Neural cell (in vitro differentiated cells): Measurements from ENCODE around the gene FOXP4. TPM values are rescaled to one million over a fixed set of nuclear protein-coding genes. Genes with fewer than 3 reads are reported as not detected.

Experiments
- H2AFZ ChIP-seq: fragments of 200-600, 300-800 bp; sonication (generic), shearing (Covaris generic); 2 replicates; pipeline ENCODE4 v1.6.0; 2014; ENCODE audit warnings: low read depth, mild to moderate bottlenecking, antibody characterized with exemption, low read length, moderate library complexity
- H3F3A ChIP-seq: fragments of 200-600 bp; shearing (Covaris generic); 2 replicates; pipeline ENCODE4 v1.6.1; 2016; ENCODE audit warnings: mild to moderate bottlenecking, moderate library complexity, mixed read lengths, antibody characterized with exemption, low read length; ENCODE audit not compliant: insufficient read depth, poor library complexity, severe bottlenecking
- H3K27ac ChIP-seq: fragments of 200-600, 300-800 bp; sonication (generic), shearing (Covaris generic); 2 replicates; pipeline ENCODE4 v1.5.1; 2014; ENCODE audit warnings: mild to moderate bottlenecking, low read length, moderate library complexity
- H3K27me3 ChIP-seq: fragments of 300-800, 200-600 bp; sonication (generic), shearing (Covaris generic); 2 replicates; pipeline ENCODE4 v1.6.0; 2014; ENCODE audit warnings: mild to moderate bottlenecking, low read depth, low read length, moderate library complexity; ENCODE audit not compliant: insufficient read depth
- H3K36me3 ChIP-seq: fragments of 300-800, 200-600 bp; sonication (generic), shearing (Covaris generic); 2 replicates; pipeline ENCODE4 v1.5.1; 2014; ENCODE audit warnings: mild to moderate bottlenecking, antibody characterized with exemption, low read length, moderate library complexity; ENCODE audit not compliant: insufficient read depth
- H3K4me2 ChIP-seq: fragments of 300-800, 200-600 bp; sonication (generic), shearing (Covaris generic); 2 replicates; pipeline ENCODE4 v1.6.0; 2014; ENCODE audit warnings: mild to moderate bottlenecking, low read length
- H3K4me3 ChIP-seq: fragments of 300-800, 200-600 bp; sonication (generic), shearing (Covaris generic); 2 replicates; pipeline ENCODE4 v1.5.1; 2014; ENCODE audit warnings: mild to moderate bottlenecking, low read length, moderate library complexity
- H3K79me2 ChIP-seq: fragments of 200-600 bp; shearing (Covaris generic); replicated peaks from 2 replicates; pipeline ENCODE4 v1.6.0; 2014; ENCODE audit warnings: mild to moderate bottlenecking, low read length, moderate library complexity; ENCODE audit not compliant: insufficient read depth
- H3K9ac ChIP-seq: fragments of 300-800, 200-600 bp; sonication (generic), shearing (Covaris generic); 2 replicates; pipeline ENCODE4 v1.6.1; 2016; ENCODE audit warnings: mild to moderate bottlenecking, low read length, mixed read lengths
- H3K9me2 ChIP-seq: fragments of 200-600 bp; shearing (Covaris generic); 2 replicates; pipeline ENCODE4 v1.6.1; 2016; ENCODE audit warnings: mild to moderate bottlenecking, low read length, mixed read lengths; ENCODE audit not compliant: insufficient read depth
- H3K9me3 ChIP-seq: fragments of 200-600, 300-800 bp; sonication (generic), shearing (Covaris generic); 2 replicates; pipeline ENCODE4 v1.6.1; 2016; ENCODE audit warnings: mild to moderate bottlenecking, mixed run types, low read length, moderate library complexity, mixed read lengths
- H4K20me1 ChIP-seq: fragments of 200-600 bp; shearing (Covaris generic); 2 replicates; pipeline ENCODE4 v1.6.1; 2016; ENCODE audit warnings: mild to moderate bottlenecking, mixed run types; ENCODE audit not compliant: insufficient read depth
- CTCF ChIP-seq: fragments of 450-650 bp; IDR thresholded peaks from 2 replicates; pipeline ENCODE4 v1.5.1; 2014; ENCODE audit warnings: antibody characterized with exemption, mild to moderate bottlenecking, moderate library complexity; ENCODE audit not compliant: poor library complexity, severe bottlenecking
- EP300 ChIP-seq: fragments of 450-650 bp; conservative IDR thresholded peaks from 2 replicates; pipeline ENCODE4 v1.6.1; 2014; ENCODE audit warnings: antibody characterized with exemption, mild to moderate bottlenecking, moderate library complexity; ENCODE audit not compliant: poor library complexity, severe bottlenecking
- EZH2 ChIP-seq: fragments of 200-600, 300-800 bp; shearing (Covaris generic), sonication (generic); IDR thresholded peaks from 2 replicates; pipeline ENCODE4 v1.6.1; 2014; ENCODE audit warnings: antibody characterized with exemption, low read length, borderline replicate concordance, mild to moderate bottlenecking; ENCODE audit not compliant: insufficient read depth, poor library complexity, severe bottlenecking
- MXI1 ChIP-seq: fragments of 450-650 bp; conservative IDR thresholded peaks from 2 replicates; pipeline ENCODE4 v1.6.1; 2014; ENCODE audit warnings: antibody characterized with exemption, mild to moderate bottlenecking; ENCODE audit not compliant: poor library complexity, severe bottlenecking
- POLR2AphosphoS5 ChIP-seq: IDR thresholded peaks from 2 replicates; pipeline ENCODE4 v1.6.1; 2012
- RAD21 ChIP-seq: fragments of 450-650 bp; conservative IDR thresholded peaks from 2 replicates; pipeline ENCODE4 v1.6.1; 2014; ENCODE audit warnings: antibody characterized with exemption, mild to moderate bottlenecking, moderate library complexity
- REST ChIP-seq: IDR thresholded peaks from 2 replicates; pipeline ENCODE4 v1.6.1; 2012; ENCODE audit warnings: borderline replicate concordance
- SMC3 ChIP-seq: fragments of 450-650 bp; conservative IDR thresholded peaks from 2 replicates; pipeline ENCODE4 v1.6.1; 2014; ENCODE audit warnings: antibody characterized with exemption, mild to moderate bottlenecking, moderate library complexity; ENCODE audit not compliant: poor library complexity
- TAF1 ChIP-seq: IDR thresholded peaks from 2 replicates; pipeline ENCODE4 v1.6.1; 2012; ENCODE audit warnings: low read depth
- polyA plus RNA-seq: library from polyadenylated mRNA; depleted of rRNA; stranded (reverse); fragments of >200 nt; gene quantifications from 2 replicates; pipeline ENCODE4 v1.2.3, GENCODE V29; 2014

The FOXP4 gene
- polyA plus RNA-seq, 1 donor from 2014 or later, result 7.1 TPM

GRCh38 chr6:41571021-41571780, 25.0 kb downstream of the FOXP4 start:
- Histone ChIP-seq H3F3A (peaks cover 1% of the 10 kb centered on the region), H3K9me3 (no peaks in the 10 kb centered on the region), H3K4me3 (no peak overlapping the region), H3K9ac (no peak overlapping the region), H3K4me2 (no peak overlapping the region), H4K20me1 (peaks cover 7% of the 10 kb centered on the region), H3K79me2 (peaks cover 39% of the 10 kb centered on the region), H3K9me2 (no peaks in the 10 kb centered on the region), H3K27me3 (no peaks in the 10 kb centered on the region), H3K36me3 (peaks cover 6% of the 10 kb centered on the region), H3K27ac (no peak overlapping the region), H2AFZ (no peak overlapping the region)
- TF ChIP-seq MXI1 (no peak), CTCF (no peak), EZH2 (no peak), SMC3 (no peak), REST (no peak), TAF1 (no peak), EP300 (no peak), RAD21 (no peak), POLR2AphosphoS5 (no peak)

GRCh38 chr6:41572613-41573012, 26.4 kb downstream of the FOXP4 start:
- TF ChIP-seq CTCF (no peak), MXI1 (no peak), EP300 (no peak), REST (no peak)
- no peak overlapping the region for H3K9ac ChIP-seq
- peaks cover 7% of the 10 kb centered on the region for H4K20me1 ChIP-seq
- no peaks in the 10 kb centered on the region for H3K9me3 ChIP-seq
- no peaks in the 10 kb centered on the region for H3K36me3 ChIP-seq
- no peaks in the 10 kb centered on the region for H3K9me2 ChIP-seq
- no peaks in the 10 kb centered on the region for H3K27me3 ChIP-seq
- no peak overlapping the region for H3K4me3 ChIP-seq
- no peak overlapping the region for H3K27ac ChIP-seq
- no peak overlapping the region for H2AFZ ChIP-seq
- H3K4me2 ChIP-seq, result no peak overlapping the region
- peaks cover 2% of the 10 kb centered on the region for H3F3A ChIP-seq
- H3K79me2 ChIP-seq, result peaks cover 42% of the 10 kb centered on the region
